CD4-positive, alpha-beta T cell treated with Interleukin-12 subunit alpha and Interleukin-12 subunit beta, for 1 hour (primary cell): Measurements from ENCODE around the gene EP300.
"Not testable (repeated sequence)": the region's sequence is repeated elsewhere in the genome, so short reads cannot be mapped to it uniquely, and the experiment has no call there.

Experiments
- DNase-seq: peaks from one replicate; pipeline ENCODE4 v3.0.0-alpha.2; 2020

Gene EP300

GRCh38 chr22:41169157-41169556 lies 76.8 kb downstream of the EP300 start:
- no peak for DNase-seq

GRCh38 chr22:41171996-41172395 lies 79.6 kb downstream of the EP300 start:
- no peak for DNase-seq

GRCh38 chr22:41175546-41175945 lies 83.2 kb downstream of the EP300 start:
- DNase-seq: no peak

GRCh38 chr22:41177040-41177621 lies 84.7 kb downstream of the EP300 start:
- DNase-seq: no peak

GRCh38 chr22:41177622-41178424 lies 85.4 kb downstream of the EP300 start:
- DNase-seq: no peak

GRCh38 chr22:41178425-41178975 lies 86.1 kb downstream of the EP300 start:
- DNase-seq: no peak

- not testable (repeated sequence) for DNase-seq
These were observed 88.0 kb downstream of the EP300 start for GRCh38 chr22:41180362-41180761.

- no peak for DNase-seq
These were observed 88.5 kb downstream of the EP300 start for GRCh38 chr22:41180926-41181325.

- no peak for DNase-seq
These were observed 89.2 kb downstream of the EP300 start for GRCh38 chr22:41181349-41182241.

- no peak for DNase-seq
These were observed 92.3 kb downstream of the EP300 start for GRCh38 chr22:41184679-41185078.

- DNase-seq: no peak
These were observed 99.1 kb downstream of the EP300 start for GRCh38 chr22:41191467-41191866.

GRCh38 chr22:41193829-41194228 lies 101.4 kb downstream of the EP300 start:
- no peak for DNase-seq

- peak; percentile 83 for DNase-seq
These were observed 104.9 kb downstream of the EP300 start for GRCh38 chr22:41197038-41197972.

GRCh38 chr22:41198027-41198580 lies 105.7 kb downstream of the EP300 start:
- peak; percentile 52 for DNase-seq

GRCh38 chr22:41201141-41201540 lies 108.7 kb downstream of the EP300 start:
- DNase-seq: no peak

- no peak for DNase-seq
These were observed 110.7 kb downstream of the EP300 start for GRCh38 chr22:41203118-41203517.

GRCh38 chr22:41204066-41204465 lies 111.7 kb downstream of the EP300 start:
- DNase-seq: no peak

- DNase-seq: peak; percentile 98
These were observed 112.9 kb downstream of the EP300 start, which contains the start of gene L3MBTL2 for GRCh38 chr22:41204992-41205900. Gene L3MBTL2 (plus strand): TSS chr22:41205312. CDS start chr22:41205363, 51 bp downstream.

- no peak for DNase-seq
These were observed 114.3 kb downstream of the EP300 start for GRCh38 chr22:41206719-41207118.

GRCh38 chr22:41215409-41215808 lies 123.0 kb downstream of the EP300 start:
- no peak for DNase-seq
